22Rv1 (cell line): ENCODE results near the gene EXOSC5.
A peak's percentile ranks its signal among the peaks of the same experiment; 100 is the strongest.

Source experiments
- H3K27ac ChIP-seq: fragments of 450-650 bp; 2 replicates; pipeline ENCODE4 v1.5.1; 2017
- CTCF ChIP-seq: fragments of 450-650 bp; IDR thresholded peaks from 2 replicates; pipeline ENCODE4 v1.5.1; 2017; ENCODE audit warnings: mild to moderate bottlenecking
- ZFX ChIP-seq: fragments of 450-650 bp; IDR thresholded peaks from 2 replicates; pipeline ENCODE4 v1.6.1; 2017; ENCODE audit warnings: antibody characterized with exemption, borderline replicate concordance

The EXOSC5 gene

GRCh38 chr19:41363753-41364523, 33.2 kb downstream of the EXOSC5 start, which contains the start of gene B9D2:
Gene B9D2 (minus strand): TSS chr19:41364149. CDS start chr19:41363519, 630 bp downstream.
- H3K27ac ChIP-seq, result peak within 1 kb of the TSS; percentile 89
- TF ChIP-seq CTCF (no peak), ZFX (no peak)

- H3K27ac ChIP-seq, result peak overlapping the region; percentile 89
These were observed 33.8 kb downstream of the EXOSC5 start for GRCh38 chr19:41363371-41363752.

GRCh38 chr19:41362143-41362847, 34.9 kb downstream of the EXOSC5 start:
- no peak overlapping the region for H3K27ac ChIP-seq
- no peak for TF ChIP-seq ZFX
- TF ChIP-seq CTCF, result no peak

More at GRCh38 chr19:41363371-41363752, 33.8 kb downstream of the EXOSC5 start:
- TF ChIP-seq CTCF (no peak), ZFX (no peak)

GRCh38 chr19:41359741-41360140, 37.4 kb downstream of the EXOSC5 start:
- H3K27ac ChIP-seq, result no peak overlapping the region
- TF ChIP-seq ZFX, result no peak
- no peak for TF ChIP-seq CTCF

GRCh38 chr19:41357746-41358145, 39.4 kb downstream of the EXOSC5 start:
- H3K27ac ChIP-seq, result no peak overlapping the region
- TF ChIP-seq CTCF, result no peak
- TF ChIP-seq ZFX, result no peak

GRCh38 chr19:41356984-41357739, 40.0 kb downstream of the EXOSC5 start:
- no peak for TF ChIP-seq CTCF
- TF ChIP-seq ZFX, result no peak
- no peak overlapping the region for H3K27ac ChIP-seq
